Motor neuron (in vitro differentiated cells): ENCODE measurements around the gene SPACDR. TPM values are rescaled to one million over a fixed set of nuclear protein-coding genes. Genes with fewer than 3 reads are reported as not detected.
A peak's percentile ranks its signal among the peaks of the same experiment; 100 is the strongest.
"Not testable (repeated sequence)": the region's sequence is repeated elsewhere in the genome, so short reads cannot be mapped to it uniquely, and the experiment has no call there.

Source experiments
- ATAC-seq, 8 experiments: fragments of 200-7000 bp; cut with Tn5 transposase; replicated peaks in 6 of 8; 2 replicates each; pipeline ENCODE4 v1.8.0; 2021; ENCODE audit warnings: mild to moderate bottlenecking in 8 of 8, moderate library complexity in 8 of 8
- H3K27ac ChIP-seq, 2 donors: fragments of 250-450 bp; sonication (Bioruptor Pico); 2 replicates each; pipeline ENCODE4 v1.9.0; 2021; ENCODE audit warnings: antibody characterized with exemption in 2 of 2, mild to moderate bottlenecking in 2 of 2, moderate library complexity in 1 of 2
- H3K4me1 ChIP-seq, 2 donors: fragments of 250-450 bp; sonication (Bioruptor Pico); replicated peaks in 1 of 2; 2 replicates each; pipeline ENCODE4 v1.6.1; 2021; ENCODE audit warnings: antibody characterized with exemption in 2 of 2, mild to moderate bottlenecking in 2 of 2, moderate library complexity in 1 of 2
- H3K4me3 ChIP-seq, 5 donors: fragments of 250-450 bp; sonication (Bioruptor Pico); 2 replicates each; pipeline ENCODE4 v1.9.0; 2021; ENCODE audit warnings: antibody characterized with exemption in 5 of 5, mild to moderate bottlenecking in 5 of 5, moderate library complexity in 4 of 5
- WGBS, 10 experiments: fragments of 450-650 bp; shearing (Covaris generic); methylation state at CpG; one replicate each; pipeline ENCODE4 v1.0.0; 2022; 5-methylcytosine and 5-hydroxymethylcytosine counted together
- in situ Hi-C, 9 experiments: fragments of 400-800 bp; cut with MboI; loops; one replicate each; pipeline ENCODE4 v1.15.0; 2021; ENCODE audit warnings: low sequenced_read_pairs in 9 of 9, low pct_unique_long_range_greater_than_20kb in 2 of 9; ENCODE audit not compliant: unreplicated experiment in 9 of 9
- total RNA-seq, 8 experiments: library from RNA; unstranded; fragments of 300-600 nt; gene quantifications; 2 replicates each; pipeline versions ENCODE4 v1.2.3 to v1.2.4, GENCODE V29; 2022

Gene SPACDR, protein sequence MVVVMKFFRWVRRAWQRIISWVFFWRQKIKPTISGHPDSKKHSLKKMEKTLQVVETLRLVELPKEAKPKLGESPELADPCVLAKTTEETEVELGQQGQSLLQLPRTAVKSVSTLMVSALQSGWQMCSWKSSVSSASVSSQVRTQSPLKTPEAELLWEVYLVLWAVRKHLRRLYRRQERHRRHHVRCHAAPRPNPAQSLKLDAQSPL
- 1 to 10 TPM in 2 of 8 experiments, under 1 TPM in 5, not detected in 1; 0.38 to 2.7 (median 0.81) TPM for total RNA-seq

- H3K27ac ChIP-seq = no peak within 1 kb of the TSS
- no peak within 1 kb of the TSS for H3K4me3 ChIP-seq
- peaks cover 0 to 9% of the 10 kb centered on the region in 2 donors for H3K4me1 ChIP-seq
- WGBS, 10 experiments = 0 to 100% (median 73%) methylated on average over 1 to 4 of the region's 7 CpGs; no CpG with 5 or more reads in 5 of the 10 experiments
- no peak for ATAC-seq
- in situ Hi-C loops = loop anchor here in 5 of 9 experiments (25.0 kb wide), 2 partner anchors 98 to 398 kb away; partner anchors contain the start of genes SLC12A9 (in 5 of the 5), TRIP6 (in 5 of the 5) and SAP25 (in 4 of the 5)
Observed at GRCh38 chr7:100464210-100464660, at the start of gene SPACDR. Gene SPACDR, minus strand, starts transcription at chr7:100464260. Its CDS starts 235 bp downstream, at chr7:100464025.

GRCh38 chr7:100513212-100513810, 49.3 kb upstream of the SPACDR start:
- no peak for ATAC-seq
- H3K4me3 ChIP-seq = no peak overlapping the region
- H3K27ac ChIP-seq = no peak overlapping the region
- in situ Hi-C loops = no loop called here
- WGBS, 10 experiments = 75 to 100% (median 91%) methylated on average over 2 to 9 of the region's 9 CpGs
- H3K4me1 ChIP-seq = no peaks in the 10 kb centered on the region

GRCh38 chr7:100510437-100511239, 46.6 kb upstream of the SPACDR start:
- H3K27ac ChIP-seq = no peak overlapping the region
- ATAC-seq = no peak
- H3K4me3 ChIP-seq = no peak overlapping the region
- peaks cover 4 to 6% of the 10 kb centered on the region in 2 donors for H3K4me1 ChIP-seq
- 66 to 100% (median 90%) methylated on average over 2 to 9 of the region's 9 CpGs for WGBS, 10 experiments
- in situ Hi-C loops = no loop called here

- peak in 1 of 8 experiments; percentile 11 for ATAC-seq
- H3K4me3 ChIP-seq = no peak overlapping the region
- 17 to 100% (median 82%) methylated on average over 1 to 8 of the region's 15 CpGs; no CpG with 5 or more reads in 2 of the 10 experiments for WGBS, 10 experiments
Observed at GRCh38 chr7:100509231-100509630, 45.2 kb upstream of the SPACDR start.

GRCh38 chr7:100506356-100506923, 42.4 kb upstream of the SPACDR start:
- in situ Hi-C loops = no loop called here
- H3K27ac ChIP-seq = no peak overlapping the region
- H3K4me1 ChIP-seq = peaks cover 4 to 6% of the 10 kb centered on the region in 2 donors
- WGBS, 10 experiments = 25 to 100% (median 41%) methylated on average over 1 to 7 of the region's 8 CpGs; no CpG with 5 or more reads in 2 of the 10 experiments
- peak in 7 of 8 experiments; percentile 22 to 88 (median 36) for ATAC-seq
- H3K4me3 ChIP-seq = no peak overlapping the region

More at GRCh38 chr7:100509231-100509630, 45.2 kb upstream of the SPACDR start:
- peaks cover 4 to 6% of the 10 kb centered on the region in 2 donors for H3K4me1 ChIP-seq
- H3K27ac ChIP-seq = no peak overlapping the region
- in situ Hi-C loops = no loop called here

DNA sequence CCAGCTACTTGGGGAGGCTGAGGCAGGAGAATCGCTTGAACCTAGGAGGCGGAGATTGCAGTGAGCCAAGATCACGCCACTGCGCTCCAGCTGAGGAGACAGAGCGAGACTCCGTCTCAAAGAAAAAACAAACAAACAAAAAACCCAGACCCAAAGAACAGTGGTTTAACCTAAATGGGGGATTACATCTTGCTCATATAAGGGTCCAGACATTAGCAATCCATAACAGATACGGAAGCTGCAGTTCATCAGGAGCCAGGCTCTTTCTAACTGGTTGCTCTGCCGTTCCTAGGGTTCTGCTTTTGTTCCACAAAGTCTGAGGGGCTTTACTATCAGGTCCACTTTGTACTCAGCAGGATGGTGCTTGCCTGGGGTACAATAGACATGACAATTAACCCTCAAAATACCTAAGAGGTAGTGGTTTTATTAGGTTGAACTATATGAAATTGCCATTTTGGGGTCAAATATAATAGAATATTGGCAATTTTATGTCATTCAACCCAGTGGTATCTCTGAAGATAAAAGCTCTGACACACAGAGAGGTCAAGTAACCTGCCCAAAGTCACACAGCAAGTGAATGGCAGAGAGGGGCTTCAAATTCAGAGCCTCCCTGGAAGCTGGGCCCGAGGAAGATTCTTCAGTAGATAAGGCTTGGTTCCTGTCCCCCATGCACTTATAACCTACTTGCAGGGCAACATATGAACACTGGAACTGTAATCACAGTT, 41.0 kb upstream of the SPACDR start:
- WGBS, 10 experiments = 74 to 100% (median 98%) methylated on average over 1 to 8 of the region's 9 CpGs; no CpG with 5 or more reads in 1 of the 10 experiments
- H3K27ac ChIP-seq = no peak overlapping the region
- no peak for ATAC-seq
- in situ Hi-C loops = no loop called here
- no peak overlapping the region for H3K4me3 ChIP-seq
- H3K4me1 ChIP-seq = peaks cover 4 to 6% of the 10 kb centered on the region in 2 donors

GRCh38 chr7:100504031-100504430, 40.0 kb upstream of the SPACDR start:
- H3K27ac ChIP-seq, H3K4me3 ChIP-seq, in situ Hi-C loops, ATAC-seq, H3K4me1 ChIP-seq: not testable (repeated sequence)
- WGBS, 10 experiments = 88 to 100% (median 100%) methylated on average over 1 to 3 of the region's 3 CpGs; no CpG with 5 or more reads in 3 of the 10 experiments

GRCh38 chr7:100500743-100501142, 36.7 kb upstream of the SPACDR start:
- H3K4me3 ChIP-seq, H3K4me1 ChIP-seq, H3K27ac ChIP-seq, ATAC-seq, in situ Hi-C loops: not testable (repeated sequence)
- WGBS, 10 experiments = 60 to 100% (median 97%) methylated on average over 1 to 2 of the region's 2 CpGs; no CpG with 5 or more reads in 4 of the 10 experiments

- WGBS, 10 experiments = 58 to 89% (median 75%) methylated on average over 1 to 6 of the region's 6 CpGs; no CpG with 5 or more reads in 3 of the 10 experiments
- no peak for ATAC-seq
- no peak overlapping the region for H3K4me3 ChIP-seq
- peaks cover 4 to 12% of the 10 kb centered on the region in 2 donors for H3K4me1 ChIP-seq
- H3K27ac ChIP-seq = no peak overlapping the region
- in situ Hi-C loops = no loop called here
Observed at GRCh38 chr7:100496509-100496908, 32.4 kb upstream of the SPACDR start.

DNA sequence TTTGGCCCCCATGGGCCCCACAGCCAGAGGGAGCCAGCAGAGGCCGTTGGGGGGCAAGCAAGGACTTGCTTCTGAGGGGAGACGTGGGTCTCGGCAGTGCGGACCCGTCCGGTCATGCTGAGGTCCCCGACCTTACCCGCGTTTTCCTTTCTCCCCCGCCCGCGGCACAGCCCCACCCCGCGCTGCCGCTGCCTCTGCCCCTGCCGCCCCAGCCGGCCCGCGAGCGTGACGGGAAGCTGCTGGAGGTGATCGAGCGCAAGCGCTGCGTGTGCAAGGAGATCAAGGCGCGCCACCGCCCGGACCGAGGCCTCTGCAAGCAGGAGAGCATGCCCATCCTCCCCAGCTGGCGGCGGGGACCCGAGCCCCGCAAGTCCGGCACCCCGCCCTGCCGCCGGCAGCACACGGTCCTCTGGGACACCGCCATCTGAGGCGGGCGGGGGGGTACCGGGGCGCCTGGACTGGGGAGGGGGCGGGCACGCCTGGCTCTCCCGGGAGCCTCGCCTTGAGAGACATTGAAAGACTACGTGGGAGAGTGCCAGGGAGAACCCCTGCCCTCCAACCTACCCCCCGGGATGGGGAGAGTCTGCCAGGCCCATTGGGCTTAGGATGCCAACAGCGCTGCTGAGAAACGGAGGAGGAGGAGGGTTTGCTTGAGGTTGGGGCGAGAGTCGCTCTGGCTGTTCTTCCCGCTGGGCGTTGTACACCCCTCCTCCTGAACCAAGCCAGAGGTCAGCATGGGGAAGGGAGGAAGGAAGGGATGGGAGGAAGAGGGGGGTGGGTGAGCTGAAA, 29.6 kb upstream of the SPACDR start:
- in situ Hi-C loops = no loop called here
- peak in 5 of 8 experiments; percentile 20 to 59 (median 27) for ATAC-seq
- Histone ChIP-seq H3K4me3 (peak overlapping the region in 2 of 5 donors; percentile 4 to 21), H3K4me1 (peaks cover 20 to 34% of the 10 kb centered on the region in 2 donors), H3K27ac (peak overlapping the region; percentile 26 to 56)
- WGBS, 10 experiments = 0 to 70% (median 17%) methylated on average over 1 to 10 of the region's 56 CpGs; no CpG with 5 or more reads in 6 of the 10 experiments

GRCh38 chr7:100492738-100493475, 28.8 kb upstream of the SPACDR start:
- in situ Hi-C loops = no loop called here
- peaks cover 20 to 34% of the 10 kb centered on the region in 2 donors for H3K4me1 ChIP-seq
- WGBS, 10 experiments = 57 to 100% (median 83%) methylated on average over 1 to 5 of the region's 5 CpGs
- no peak for ATAC-seq
- H3K27ac ChIP-seq = peak overlapping the region in 1 of 2 donors; percentile 56
- H3K4me3 ChIP-seq = no peak overlapping the region
